NCI-H187 (cell line): ENCODE measurements around the gene PER2.
"Not testable (repeated sequence)": the region's sequence is repeated elsewhere in the genome, so short reads cannot be mapped to it uniquely, and the experiment has no call there.

Source experiments
- DNase-seq, 2 experiments: peaks; one replicate each; lab custom pipeline; 2025; lab: John Stamatoyannopoulos, UW

Gene PER2

DNA sequence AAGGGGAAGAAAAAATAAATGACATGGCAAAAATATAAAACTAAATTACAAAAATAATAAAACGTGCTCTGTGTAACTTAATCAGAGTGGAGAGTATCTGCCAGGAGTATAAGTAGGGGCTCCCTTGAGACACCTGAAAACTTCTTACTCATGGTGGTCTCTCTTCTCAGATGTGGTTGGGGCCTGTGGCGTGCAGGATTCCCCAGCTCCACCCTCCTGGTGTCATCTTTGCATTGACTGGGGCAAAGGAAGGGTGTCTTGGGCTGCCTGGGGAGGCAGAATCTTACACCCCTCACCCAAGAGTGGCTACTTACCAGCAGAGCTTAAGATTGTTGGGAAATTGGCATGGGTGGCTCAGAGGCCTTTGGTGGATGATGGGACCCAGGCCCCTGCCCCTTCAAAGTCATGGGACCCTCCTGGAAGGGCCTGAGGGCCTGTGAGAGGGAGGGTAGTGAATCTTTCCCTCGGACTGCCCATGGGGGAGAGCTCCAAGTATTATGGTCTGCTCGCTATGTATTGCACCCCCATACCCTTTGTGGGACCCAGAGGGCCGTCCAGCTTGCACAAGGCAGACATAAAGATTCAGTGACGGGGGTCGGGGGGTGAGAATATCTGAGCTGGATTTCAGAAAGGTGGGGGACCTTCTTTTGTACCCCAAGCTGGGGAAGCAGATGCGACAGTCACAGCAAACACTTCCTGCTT, 25.0 kb upstream of the PER2 start:
- no peak for DNase-seq

DNA sequence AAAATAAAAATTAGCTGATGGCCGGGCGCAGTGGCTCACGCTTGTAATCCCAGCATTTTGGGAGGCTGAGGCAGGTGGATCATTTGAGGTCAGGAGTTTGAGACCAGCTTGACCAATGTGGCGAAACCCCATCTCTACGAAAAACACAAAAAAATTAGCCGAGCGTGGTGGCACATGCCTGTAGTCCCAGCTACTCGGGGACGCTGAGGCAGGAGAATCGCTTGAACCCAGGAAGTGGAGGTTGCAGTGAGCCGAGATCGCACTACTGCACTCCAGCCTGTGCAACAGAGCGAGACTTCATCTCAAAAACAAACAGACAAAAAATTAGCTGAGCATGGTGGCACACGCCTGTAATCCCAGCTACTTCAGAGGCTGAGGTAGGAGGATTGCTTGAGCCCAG, 22.3 kb upstream of the PER2 start:
- DNase-seq, result not testable (repeated sequence)

DNA sequence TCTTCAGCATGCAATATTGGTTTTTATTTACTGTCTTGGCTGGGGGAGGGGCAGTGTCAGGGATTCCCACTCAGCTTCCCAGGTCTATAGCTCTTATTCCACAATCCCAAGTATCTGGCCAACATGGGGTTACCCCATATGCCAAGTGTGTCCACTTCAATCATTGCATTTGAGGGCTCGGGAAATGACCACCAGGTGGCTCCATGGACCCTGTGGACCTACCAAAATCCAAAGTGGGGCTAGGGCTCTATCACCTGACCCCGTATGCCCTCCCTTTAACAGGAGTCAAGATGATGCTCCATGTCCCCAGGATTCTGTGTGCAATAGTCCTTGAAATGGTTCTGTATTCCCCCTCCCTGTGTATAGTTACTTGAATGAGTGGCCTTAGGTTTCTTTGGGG, 19.8 kb upstream of the PER2 start:
- no peak for DNase-seq

DNA sequence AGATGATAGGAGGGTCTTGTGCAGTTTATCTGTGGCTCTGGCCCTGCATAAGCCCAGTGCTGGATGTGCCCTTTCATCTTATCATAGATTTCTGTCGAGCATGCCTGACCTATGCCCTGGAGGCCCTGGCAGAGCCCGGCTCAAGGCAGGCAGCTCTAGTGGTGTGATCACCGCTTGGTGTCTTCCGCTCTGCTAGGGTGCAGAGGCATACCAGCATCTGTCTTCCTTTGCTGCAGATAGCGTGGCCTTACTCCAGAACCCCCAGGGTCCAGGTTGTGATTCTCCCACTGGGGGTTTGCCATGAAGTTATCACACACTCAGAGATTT, 18.2 kb upstream of the PER2 start:
- DNase-seq, result no peak

DNA sequence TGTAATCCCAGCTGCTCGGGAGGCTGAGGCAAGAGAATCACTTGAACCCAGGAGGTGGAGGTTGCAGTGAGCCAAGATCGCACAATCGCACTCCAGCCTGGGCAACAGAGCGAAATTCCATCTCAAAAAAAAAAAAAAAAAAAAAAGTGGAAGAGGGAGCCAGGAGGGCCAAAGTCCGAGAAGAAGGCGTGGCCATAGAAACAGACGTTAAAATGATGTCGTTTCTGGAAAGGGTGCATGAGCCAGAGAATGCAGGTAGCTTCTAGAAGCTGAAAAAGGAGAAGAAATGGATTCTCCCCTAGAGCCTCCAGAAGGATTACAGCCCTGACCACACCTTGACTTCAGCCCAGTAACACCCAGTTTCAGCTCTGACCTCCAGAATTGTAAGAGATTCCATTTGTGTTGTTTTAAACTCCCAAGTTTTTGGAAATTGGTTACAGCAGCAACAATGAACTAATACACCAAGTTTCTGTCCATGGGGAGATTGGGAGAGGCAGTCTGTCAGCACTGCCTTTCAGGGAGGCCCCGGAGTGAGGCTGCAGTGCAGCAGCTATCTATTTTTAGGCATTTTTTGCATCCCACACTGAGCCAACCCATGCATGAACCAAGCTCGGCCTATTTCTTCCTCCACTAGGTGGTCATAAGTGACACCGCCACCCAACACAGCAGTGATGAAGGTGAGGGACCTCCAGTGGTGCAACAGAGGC, 17.7 kb upstream of the PER2 start:
- no peak for DNase-seq

DNA sequence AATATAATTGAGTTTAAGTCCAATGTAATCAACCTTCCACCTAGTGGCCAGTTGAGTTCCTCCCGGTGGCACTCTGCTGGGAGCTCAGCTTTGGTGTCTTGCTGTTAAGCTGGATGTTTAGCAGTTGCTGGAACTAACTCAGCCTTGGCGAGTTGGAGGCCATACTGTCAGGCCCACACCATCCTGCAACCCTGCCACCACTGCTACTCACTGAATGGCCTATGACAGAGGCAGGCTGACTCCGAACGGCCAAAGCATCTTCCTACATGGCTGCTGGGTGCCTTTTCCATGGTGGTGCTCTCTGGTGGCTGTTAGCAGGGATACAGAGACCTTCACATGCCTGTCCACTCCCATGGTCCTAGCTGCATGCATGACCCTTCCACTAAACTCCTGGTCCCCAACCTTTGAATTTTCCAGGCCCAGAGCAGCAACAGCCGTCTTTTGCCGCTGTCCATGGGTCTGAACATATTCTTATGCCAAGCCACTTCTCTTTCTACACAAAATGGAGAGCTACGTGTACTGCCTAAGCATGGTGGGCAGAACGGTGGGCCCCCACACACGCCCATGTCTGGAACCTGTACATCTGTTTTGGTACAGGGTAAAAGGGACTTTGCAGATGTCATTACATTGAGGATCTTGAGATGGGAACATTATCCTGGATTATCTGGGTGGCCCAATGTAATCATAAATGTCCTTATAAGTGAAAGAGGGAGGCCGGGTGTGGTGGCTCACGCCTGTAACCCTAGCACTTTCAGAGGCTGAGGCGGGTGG, 16.9 kb upstream of the PER2 start:
- no peak for DNase-seq

DNA sequence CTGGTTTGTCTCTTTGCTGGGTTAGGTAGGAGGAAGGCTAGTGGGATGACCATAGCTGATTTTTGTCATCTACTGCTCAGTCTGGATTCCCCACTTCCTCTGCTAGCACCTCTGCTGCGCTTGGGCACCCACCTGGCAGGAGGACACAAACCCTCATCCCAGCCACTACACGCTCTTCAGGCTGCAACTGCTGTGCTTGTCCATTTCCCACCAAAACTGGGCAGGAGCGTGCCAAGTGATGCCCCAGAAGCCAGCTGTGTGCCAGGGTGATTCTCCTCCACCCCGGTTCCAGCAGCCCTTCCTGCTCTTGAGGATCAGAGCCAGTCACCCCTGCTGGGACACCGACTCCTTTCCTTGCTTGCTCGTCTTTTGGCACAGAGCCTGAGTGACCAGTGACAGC, 15.7 kb upstream of the PER2 start:
- no peak for DNase-seq

DNA sequence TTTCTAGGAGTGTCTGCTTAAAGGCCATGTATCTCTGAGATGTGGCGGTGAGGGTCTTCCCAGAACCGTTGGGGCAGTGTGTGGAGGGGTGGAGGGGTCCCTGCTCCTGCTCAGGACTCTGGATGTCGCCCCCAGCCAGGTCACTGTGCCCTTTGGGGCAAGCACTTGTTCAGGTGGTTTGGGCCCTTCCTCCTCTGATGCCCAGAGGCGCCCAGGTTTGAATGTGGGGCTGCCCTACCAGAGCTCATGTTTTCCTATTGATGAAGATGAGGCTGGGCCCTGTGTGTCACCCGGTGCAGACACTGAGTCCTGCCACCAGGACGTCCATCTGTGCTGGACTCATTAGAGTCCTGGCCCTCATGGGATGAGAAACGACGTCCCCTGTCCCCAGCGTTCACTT, 14.3 kb upstream of the PER2 start:
- no peak for DNase-seq

DNA sequence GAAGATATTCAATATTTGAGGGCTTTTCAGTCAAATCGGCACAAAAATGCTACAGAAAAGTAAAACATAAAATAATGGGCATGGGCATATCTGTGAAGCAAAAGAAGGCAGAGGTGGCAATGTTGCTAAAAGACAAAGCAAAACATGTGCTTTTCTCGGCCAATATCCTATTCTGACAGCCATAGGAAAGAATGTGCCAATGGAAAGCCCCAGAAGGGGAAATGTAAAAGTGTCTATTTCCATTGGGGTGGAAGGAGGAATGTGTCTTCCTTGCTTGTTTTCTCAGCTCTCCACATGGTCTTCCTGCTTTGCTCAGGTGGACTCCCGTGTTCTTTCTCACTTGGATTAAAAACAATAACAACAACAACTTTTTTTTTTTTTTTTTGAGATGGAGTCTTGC, 13.7 kb upstream of the PER2 start:
- DNase-seq, result no peak

DNA sequence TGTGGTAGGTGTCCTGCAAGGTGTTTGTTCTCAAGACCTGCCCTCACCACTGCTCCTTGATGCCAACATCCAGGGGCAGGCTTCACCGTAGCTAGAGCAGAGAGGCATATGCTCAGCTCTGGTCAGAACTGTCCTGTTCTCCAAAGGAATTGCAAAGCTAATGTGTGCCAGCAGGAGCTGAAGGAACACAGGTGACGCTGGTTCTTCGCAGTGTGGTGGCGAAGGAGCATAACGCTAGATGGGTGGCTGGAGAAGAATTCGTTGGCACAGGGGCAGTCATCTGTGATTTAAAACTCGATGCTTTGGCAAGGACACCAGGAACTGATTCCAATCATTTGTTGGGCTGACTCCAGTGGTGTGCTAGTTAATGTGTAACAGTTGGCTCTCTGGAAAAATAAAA, 11.4 kb upstream of the PER2 start:
- no peak for DNase-seq

DNA sequence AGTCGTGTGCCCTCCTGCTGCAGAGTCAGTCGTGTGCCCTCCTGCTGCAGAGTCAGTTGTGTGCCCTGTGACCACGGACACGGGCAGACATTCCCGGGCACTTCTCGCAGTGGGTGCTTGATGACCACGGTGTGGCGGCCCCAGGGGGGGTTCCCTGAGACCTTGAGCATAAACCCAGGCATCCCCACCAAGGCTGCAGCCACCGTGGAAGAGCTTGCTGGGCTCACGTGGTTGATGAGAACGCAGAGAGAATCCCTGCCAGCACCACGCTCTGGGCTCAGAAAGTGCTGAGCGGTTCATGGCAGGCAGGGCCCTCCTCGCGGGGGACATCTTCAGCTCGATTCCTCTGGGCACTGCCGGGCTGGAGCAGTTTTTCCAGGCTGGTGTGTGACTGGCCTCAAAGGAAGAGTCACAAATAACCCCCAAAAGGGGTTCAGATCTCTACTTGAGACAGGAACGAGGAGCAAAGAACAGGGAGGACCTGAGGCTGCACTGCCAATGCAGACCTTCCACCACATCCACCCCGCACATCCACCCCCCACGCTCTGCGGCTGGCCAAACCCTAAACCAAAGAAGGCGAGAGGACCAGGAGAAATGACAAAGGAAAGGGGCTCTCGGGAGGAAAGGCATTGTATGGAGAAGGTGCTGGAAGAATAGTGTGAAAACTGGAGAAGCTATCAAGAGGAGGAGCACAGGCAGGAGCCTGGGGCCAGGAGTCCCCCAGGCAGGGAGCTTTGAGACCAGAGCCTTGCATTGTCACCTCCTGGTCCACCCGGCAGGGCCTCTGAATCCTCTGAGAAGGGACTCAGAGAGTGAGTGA, 8.4 kb upstream of the PER2 start:
- DNase-seq, result no peak

DNA sequence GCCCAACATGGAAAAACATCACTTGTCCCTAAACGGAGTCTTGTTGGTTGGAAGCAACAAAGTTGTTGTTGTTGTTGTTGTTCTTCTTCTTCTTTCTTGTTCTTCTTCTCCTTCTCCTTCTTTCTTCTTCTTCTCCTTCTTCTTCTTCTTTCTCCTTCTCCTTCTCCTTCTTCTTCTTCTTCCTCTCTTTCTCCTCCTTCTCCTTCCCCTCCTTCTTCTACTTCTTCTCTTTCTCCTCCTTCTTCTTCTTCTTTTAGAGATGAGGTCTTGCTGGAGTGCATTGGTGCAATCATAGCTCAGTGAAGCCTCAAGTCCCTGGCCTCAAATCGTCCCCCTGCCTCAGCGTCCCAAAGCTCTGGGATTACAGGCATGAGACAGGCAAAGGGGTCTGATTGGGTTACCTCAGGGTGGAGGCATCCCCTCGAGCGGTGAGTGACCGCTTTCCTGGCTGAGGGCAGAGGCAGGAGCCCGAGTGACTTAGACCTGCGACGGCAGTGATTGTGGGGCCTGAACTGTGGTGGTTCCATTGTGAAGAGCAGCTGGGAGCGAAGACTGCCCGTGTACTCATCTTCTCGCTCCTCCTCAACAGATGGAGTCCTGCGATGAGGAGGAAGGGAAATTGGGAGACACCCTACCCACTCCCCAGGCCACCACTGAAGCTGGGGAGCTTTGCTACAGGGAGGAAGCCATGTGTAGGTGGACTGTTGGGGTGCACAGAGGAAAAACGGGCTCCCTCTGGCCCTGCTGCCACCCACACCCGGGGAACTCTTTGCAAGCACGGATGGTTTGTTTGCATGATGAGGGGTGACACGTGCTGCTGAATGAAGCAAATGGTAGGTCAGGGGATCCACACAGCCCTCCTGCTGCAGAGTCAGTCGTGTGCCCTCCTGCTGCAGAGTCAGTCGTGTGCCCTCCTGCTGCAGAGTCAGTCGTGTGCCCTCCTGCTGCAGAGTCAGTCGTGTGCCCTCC, 7.0 kb upstream of the PER2 start:
- DNase-seq, result no peak

DNA sequence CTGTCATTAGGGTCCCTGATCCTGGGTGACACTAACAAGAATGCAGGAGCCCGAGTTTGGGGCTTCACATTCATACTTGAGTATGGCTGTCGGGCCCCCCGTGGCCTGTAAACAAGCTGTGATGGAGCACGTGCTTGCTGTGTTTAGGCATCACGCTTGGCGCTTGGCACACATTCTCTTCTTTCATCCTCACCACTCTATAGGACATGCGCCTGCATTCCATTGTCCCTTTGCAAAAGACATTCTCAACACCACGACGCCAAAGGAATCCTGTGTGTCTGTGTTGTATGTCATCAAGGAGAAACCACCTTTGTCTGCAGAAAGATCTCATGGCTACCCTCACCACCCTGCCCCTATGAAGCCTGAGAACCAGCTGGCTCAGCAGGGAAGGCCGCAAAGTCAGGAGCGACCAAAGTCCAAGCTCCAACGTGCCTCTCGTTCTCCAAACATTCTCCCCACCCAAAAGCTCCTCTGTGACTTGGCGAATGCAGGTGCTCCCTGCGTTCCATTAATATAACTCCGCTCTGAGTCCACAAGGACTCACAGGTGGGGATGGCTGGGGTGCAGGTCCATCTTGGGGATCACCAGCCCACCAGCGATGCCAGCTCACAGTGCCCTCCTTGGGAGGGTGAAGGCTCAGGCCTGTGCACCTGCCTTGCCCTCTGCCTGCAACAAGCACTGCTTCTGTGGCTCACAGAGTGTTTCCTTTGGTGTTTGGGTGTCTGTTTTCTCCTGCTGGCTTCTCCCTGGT, 6.2 kb upstream of the PER2 start:
- DNase-seq, result no peak

DNA sequence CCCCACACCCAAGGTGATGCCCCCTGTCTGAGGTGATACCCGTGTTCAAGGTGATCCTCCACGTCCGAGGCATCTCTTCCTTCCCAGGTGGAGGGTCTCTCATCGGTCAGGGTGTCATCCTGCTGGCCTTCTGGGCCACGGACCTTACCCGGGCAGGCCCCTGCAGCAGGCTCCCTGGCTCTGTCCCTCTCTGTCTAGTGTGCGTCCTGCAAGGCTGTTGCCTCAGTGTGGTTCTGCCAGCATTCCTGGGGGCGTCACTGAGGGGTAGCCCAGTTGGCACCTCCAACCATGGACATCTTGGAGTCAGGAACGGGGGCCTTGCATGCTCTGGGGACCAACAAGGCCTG, 5.6 kb upstream of the PER2 start:
- no peak for DNase-seq

DNA sequence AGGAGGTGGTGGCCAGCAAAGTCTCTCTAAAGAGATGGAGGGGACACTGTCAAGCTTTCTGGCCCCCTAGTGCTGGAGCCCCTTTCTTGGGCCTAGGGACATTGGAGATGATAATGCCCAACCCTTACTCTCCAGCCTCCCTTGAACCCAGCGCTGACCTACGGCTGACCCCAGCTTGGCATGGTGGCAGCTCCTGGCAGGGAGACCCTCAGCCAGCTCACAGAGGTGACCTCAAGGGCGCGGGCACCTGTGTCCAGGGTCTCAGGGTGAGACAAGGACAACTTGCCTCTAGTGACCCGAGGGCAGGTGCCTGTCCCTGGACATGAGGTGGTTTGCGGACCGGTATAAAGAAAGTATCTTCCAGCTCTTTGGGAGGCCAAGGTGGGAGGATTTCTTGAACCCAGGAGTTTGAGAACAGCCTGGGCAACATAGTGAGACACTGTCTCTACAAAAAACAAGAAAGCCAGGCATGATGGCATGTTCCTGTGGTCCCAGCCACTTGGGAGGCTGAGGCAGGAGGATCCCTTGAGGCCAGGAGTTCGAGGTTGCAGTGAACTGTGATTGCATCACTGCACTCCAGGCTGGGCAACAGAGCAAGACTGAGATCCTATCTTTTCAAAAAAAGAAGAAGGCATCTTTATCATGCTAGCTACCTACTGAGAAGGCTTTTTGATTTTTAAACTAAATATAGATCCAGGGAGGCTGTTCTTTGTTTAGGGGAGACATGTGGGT, 3.3 kb upstream of the PER2 start:
- DNase-seq, result no peak

DNA sequence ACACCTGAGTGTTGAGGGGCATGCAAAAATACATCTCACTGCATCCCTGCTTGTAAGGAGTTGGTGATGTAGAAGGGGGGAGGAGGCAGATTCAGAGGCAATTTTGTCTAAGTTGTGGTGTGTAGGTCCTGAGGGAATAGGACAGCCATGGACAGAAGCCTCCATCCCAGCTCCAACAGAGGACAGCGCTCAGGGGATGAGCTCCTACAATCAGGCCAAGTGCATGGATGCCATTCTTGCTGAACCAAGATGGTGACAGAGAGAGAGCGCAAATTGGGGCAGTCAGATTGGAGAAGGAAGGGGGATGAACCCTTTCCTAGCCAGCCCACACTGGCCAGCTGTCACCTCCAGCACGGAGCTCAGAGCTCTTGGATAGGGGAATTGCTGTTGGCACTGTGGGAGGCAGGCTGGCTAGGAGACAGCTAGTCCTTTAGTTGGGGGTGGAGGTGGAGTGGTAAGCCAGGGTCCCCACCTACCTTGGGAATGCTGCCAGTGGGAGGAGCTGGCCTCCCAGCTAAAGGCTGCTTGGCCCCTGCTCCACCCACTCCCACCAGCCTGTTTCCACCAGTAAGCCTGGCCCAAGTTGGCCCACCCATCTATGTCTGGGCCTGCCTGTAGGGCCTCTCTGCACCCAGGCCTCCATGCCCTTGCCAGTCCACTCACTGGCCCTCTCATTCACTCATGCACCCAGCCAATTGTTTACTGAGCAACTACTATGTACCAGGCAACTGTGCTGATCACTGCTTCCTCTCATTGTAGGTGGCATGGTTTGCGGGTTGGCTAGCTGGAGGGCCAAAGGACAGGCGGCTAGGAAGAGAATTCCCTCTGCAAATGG, 2.5 kb upstream of the PER2 start:
- DNase-seq, result no peak

DNA sequence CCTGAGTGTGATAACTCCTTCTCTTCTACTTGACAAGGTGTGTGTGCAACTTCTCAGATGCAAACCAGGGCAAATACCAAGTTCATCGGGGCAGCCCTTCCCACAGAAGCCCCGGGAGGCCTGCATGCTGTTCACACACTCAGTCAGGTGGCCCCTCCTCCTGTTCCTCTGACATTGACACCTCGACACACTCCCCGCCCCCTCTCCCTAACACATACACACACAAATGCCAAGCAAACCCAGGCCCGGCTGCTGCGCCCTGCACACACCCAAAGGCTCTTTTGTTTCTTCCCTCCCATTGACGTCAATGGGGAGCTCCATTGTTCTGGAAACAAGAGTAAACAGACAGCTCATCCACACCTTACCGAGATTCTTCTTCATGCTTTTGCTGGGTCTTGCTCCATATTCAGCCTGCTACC, 1.7 kb upstream of the PER2 start:
- peak; percentile 8 to 37 for DNase-seq

DNA sequence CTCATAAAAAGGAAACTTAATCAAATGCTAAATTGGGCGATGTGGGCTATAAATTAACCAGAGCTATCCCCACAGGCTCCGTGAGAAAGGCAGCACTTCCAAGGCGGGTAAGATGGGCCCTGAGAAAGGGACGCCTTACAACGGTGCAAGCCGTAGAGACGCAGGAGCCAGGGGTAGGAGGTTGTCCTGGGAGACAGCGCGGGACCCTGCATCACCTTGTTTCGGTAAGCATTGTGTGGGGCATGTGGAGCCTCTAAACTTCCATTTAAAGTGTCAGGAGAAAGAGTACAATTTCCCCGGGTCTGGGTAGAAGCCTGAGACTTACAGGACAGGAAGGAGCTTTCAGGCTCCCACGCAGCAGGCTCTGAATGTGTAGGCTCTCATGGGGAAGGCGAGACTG, 1.2 kb upstream of the PER2 start:
- no peak for DNase-seq
